GM04504 (cell line): ENCODE results near the gene DNAAF2.
"Not testable (repeated sequence)": the region's sequence is repeated elsewhere in the genome, so short reads cannot be mapped to it uniquely, and the experiment has no call there.

Experiments used
- DNase-seq: peaks from one replicate; pipeline ENCODE4 v3.0.0-alpha.2; 2012; ENCODE audit warnings: low read depth

The DNAAF2 gene

GRCh38 chr14:49634547-49635334, at the start of gene DNAAF2:
Gene DNAAF2 (minus strand): TSS chr14:49635244. CDS start chr14:49635149, 95 bp downstream.
- peak; percentile 47 for DNase-seq

GRCh38 chr14:49679271-49679670, 44.2 kb upstream of the DNAAF2 start:
- DNase-seq, result no peak

- DNase-seq, result no peak
Measured at GRCh38 chr14:49677643-49678042, 42.6 kb upstream of the DNAAF2 start.

- DNase-seq, result no peak
Measured at GRCh38 chr14:49673586-49673985, 38.5 kb upstream of the DNAAF2 start.

GRCh38 chr14:49670475-49670874, 35.4 kb upstream of the DNAAF2 start:
- DNase-seq, result no peak

GRCh38 chr14:49659526-49660455, 24.7 kb upstream of the DNAAF2 start:
- no peak for DNase-seq

GRCh38 chr14:49657500-49657899, 22.5 kb upstream of the DNAAF2 start:
- DNase-seq, result not testable (repeated sequence)

GRCh38 chr14:49654511-49654910, 19.5 kb upstream of the DNAAF2 start:
- DNase-seq, result no peak

- DNase-seq, result no peak
Measured at GRCh38 chr14:49653508-49653907, 18.5 kb upstream of the DNAAF2 start.

GRCh38 chr14:49642163-49642562, 7.1 kb upstream of the DNAAF2 start:
- no peak for DNase-seq

GRCh38 chr14:49641697-49642129, 6.7 kb upstream of the DNAAF2 start:
- no peak for DNase-seq

GRCh38 chr14:49640540-49641417, 5.7 kb upstream of the DNAAF2 start:
- DNase-seq, result no peak

GRCh38 chr14:49637534-49638078, 2.6 kb upstream of the DNAAF2 start:
- no peak for DNase-seq

GRCh38 chr14:49636866-49637265, 1.8 kb upstream of the DNAAF2 start:
- DNase-seq, result no peak

- peak; percentile 82 for DNase-seq
Measured at GRCh38 chr14:49633640-49634546, 1.2 kb downstream of the DNAAF2 start.

- no peak for DNase-seq
Measured at GRCh38 chr14:49623941-49624839, 10.9 kb downstream of the DNAAF2 start.

GRCh38 chr14:49623387-49623786, 11.7 kb downstream of the DNAAF2 start:
- DNase-seq, result no peak

- no peak for DNase-seq
Measured at GRCh38 chr14:49622022-49622607, 12.9 kb downstream of the DNAAF2 start.
